Retinal pigment epithelial cell (primary cell): ENCODE data around the gene UBIAD1.
"Not testable (repeated sequence)": the region's sequence is repeated elsewhere in the genome, so short reads cannot be mapped to it uniquely, and the experiment has no call there.

Experiments
- DNase-seq: peaks from one replicate; pipeline ENCODE4 v3.0.0-alpha.2; 2010; ENCODE audit warnings: low read depth
- H3K4me3 ChIP-seq: 2 replicates; pipeline ENCODE4 v1.5.1; 2011; ENCODE audit warnings: mild to moderate bottlenecking, low read length, control low read depth, moderate library complexity
- TF ChIP-seq, protein P1 (sequence below): conservative IDR thresholded peaks from 2 replicates; pipeline ENCODE4 v1.5.1; 2011; ENCODE audit warnings: low read depth, low read length, control low read depth, inconsistent platforms

The UBIAD1 gene

GRCh38 chr1:11298390-11299224, 25.6 kb downstream of the UBIAD1 start:
- TF ChIP-seq, protein P1, sequence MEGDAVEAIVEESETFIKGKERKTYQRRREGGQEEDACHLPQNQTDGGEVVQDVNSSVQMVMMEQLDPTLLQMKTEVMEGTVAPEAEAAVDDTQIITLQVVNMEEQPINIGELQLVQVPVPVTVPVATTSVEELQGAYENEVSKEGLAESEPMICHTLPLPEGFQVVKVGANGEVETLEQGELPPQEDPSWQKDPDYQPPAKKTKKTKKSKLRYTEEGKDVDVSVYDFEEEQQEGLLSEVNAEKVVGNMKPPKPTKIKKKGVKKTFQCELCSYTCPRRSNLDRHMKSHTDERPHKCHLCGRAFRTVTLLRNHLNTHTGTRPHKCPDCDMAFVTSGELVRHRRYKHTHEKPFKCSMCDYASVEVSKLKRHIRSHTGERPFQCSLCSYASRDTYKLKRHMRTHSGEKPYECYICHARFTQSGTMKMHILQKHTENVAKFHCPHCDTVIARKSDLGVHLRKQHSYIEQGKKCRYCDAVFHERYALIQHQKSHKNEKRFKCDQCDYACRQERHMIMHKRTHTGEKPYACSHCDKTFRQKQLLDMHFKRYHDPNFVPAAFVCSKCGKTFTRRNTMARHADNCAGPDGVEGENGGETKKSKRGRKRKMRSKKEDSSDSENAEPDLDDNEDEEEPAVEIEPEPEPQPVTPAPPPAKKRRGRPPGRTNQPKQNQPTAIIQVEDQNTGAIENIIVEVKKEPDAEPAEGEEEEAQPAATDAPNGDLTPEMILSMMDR = no peak
- no peak for DNase-seq
- no peak overlapping the region for H3K4me3 ChIP-seq

DNA sequence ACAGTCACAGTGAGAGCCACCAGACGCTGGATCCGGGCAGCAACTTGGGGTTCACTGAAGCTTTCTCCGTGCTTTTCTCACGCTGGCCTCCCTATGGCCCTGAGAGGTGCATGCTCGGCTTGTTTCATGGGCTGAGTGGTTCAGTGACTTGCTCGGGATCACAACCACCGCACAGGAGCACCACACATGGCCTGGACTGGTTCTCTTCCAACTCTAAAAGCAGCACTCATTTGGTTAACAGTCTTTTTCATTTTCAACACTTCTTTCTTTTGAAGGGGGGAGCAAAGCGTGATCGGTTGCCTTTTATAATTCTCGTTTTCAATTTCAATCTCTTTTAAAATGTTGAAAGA, 26.2 kb downstream of the UBIAD1 start:
- no peak overlapping the region for H3K4me3 ChIP-seq
- DNase-seq = no peak
- TF ChIP-seq, protein P1 = no peak

DNA sequence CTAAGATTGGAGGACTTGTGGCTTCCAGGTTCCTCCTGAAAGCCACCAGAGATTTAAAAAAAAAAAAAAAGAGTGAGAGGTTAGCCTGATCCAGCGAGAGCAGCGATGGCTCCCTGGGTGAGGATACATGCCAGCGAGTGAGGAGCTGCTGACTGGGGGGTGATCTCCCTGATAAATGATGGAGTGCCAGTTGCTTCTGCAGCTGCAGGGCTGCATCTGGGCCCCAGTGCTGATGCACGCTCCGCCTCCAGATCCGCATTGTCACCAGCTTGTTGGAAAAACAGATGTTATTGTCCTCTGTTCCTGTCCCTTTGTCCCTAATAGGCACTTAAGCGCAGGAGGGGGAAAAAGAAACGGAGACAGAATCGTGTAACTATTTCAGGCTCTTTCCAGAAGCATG, 28.6 kb downstream of the UBIAD1 start:
- H3K4me3 ChIP-seq = no peak overlapping the region

DNA sequence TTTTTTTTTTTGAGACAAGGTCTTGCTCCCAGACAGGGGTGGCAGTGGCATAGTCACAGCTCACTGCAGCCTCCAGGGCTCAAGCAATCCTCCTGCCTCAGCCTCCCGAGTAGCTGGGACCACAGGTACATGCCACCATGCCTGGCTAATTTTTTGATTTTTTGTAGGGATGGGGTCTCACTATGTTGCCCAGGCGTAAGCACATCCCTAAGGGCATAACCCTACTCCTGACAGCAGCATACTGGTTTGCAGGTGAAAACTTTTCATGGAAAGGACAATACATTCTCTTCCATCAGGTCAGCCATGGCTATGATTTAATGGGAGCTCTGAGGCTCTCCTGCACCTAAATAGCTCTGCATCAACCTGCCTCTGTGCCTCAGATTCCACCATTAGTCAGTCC, 29.4 kb downstream of the UBIAD1 start:
- no peak overlapping the region for H3K4me3 ChIP-seq
- no peak for DNase-seq
- TF ChIP-seq, protein P1 = no peak

More for the DNA sequence above, 28.6 kb downstream of the UBIAD1 start:
- no peak for DNase-seq
- TF ChIP-seq, protein P1 = no peak

GRCh38 chr1:11305516-11305915, 32.5 kb downstream of the UBIAD1 start:
- DNase-seq, H3K4me3 ChIP-seq: not testable (repeated sequence)

- DNase-seq = no peak
- H3K4me3 ChIP-seq = no peak overlapping the region
- TF ChIP-seq, protein P1 = no peak
These were observed 34.9 kb downstream of the UBIAD1 start for GRCh38 chr1:11307852-11308251.

DNA sequence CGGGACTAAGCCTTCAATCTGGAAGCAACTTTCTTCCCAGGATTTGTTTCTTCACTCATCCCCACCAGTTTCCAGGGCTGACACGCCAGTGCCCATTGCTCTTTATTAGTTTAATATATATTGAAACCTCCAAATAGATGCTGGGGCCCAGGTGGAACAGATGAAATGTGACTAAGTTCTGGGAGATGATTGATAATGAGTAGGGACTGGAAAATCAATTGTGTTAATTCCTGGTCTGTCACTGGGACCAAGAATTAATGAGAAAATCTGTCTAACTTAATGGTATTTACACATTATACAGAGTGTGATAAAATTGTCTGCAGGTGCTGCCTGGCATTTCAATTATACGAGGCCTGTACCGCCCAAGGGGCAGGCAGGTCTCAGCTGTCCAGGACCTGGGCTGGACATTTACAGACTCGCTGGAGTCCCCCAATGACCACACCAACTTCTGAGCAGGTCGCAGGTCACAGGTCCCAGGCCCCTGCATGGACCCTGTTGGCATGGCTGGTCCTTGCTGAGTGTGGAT, 35.8 kb downstream of the UBIAD1 start:
- TF ChIP-seq, protein P1 = no peak
- no peak for DNase-seq
- no peak overlapping the region for H3K4me3 ChIP-seq
